ENCODE results near the gene VTI1A. TPM values are rescaled to one million over a fixed set of nuclear protein-coding genes. Genes with fewer than 3 reads are reported as not detected.
A peak's percentile ranks its signal among the peaks of the same experiment; 100 is the strongest.

The VTI1A gene
- total and polyA plus RNA-seq, 2 of the 13 experiments (the other 11 are each of a cell fraction or from before 2014, with no cell fraction given), result 11.7 to 32.7 TPM

GRCh38 chr10:112811741-112812551 is 364.9 kb downstream of the VTI1A start (continued):
- TF ChIP-seq MXD4 (CRISPR knock-in tag; IDR thresholded peaks at IDR 0.05), result 0 out of 2 replicates have a peak, but pooled peaks have one; percentile 34
- TF ChIP-seq CREB3 (CRISPR knock-in tag; IDR thresholded peaks at IDR 0.05), result no peak
- TF ChIP-seq HNF4A (CRISPR knock-in tag; IDR thresholded peaks at IDR 0.05), result peak; percentile 55
- peak; percentile 95; the same call in 1 of the 2 replicates for TF ChIP-seq LCORL (IDR thresholded peaks at IDR 0.05)
- peak; percentile 83 for TF ChIP-seq LCORL (CRISPR knock-in tag; IDR thresholded peaks at IDR 0.05)
- peak; percentile 95 for TF ChIP-seq ARID5B (CRISPR knock-in tag; IDR thresholded peaks at IDR 0.05)
- no peak for TF ChIP-seq RFXAP (CRISPR knock-in tag; IDR thresholded peaks at IDR 0.05; ENCODE audit: borderline replicate concordance)
- no peak for TF ChIP-seq ZNF784 (CRISPR knock-in tag; IDR thresholded peaks at IDR 0.05; ENCODE audit: borderline replicate concordance)
- no peak for TF ChIP-seq ZNF138 (CRISPR knock-in tag; IDR thresholded peaks at IDR 0.05; ENCODE audit: low read depth)
- no peak for TF ChIP-seq GPN1 (CRISPR knock-in tag; IDR thresholded peaks at IDR 0.05; ENCODE audit: borderline replicate concordance)
- TF ChIP-seq ZBTB25 (CRISPR knock-in tag; IDR thresholded peaks at IDR 0.05), result 0 out of 2 replicates have a peak, but pooled peaks have one; percentile 45
- TF ChIP-seq RXRB (CRISPR knock-in tag; IDR thresholded peaks at IDR 0.05; ENCODE audit: borderline replicate concordance), result peak; percentile 74
- peak; percentile 41; the same call in 1 of the 2 replicates for TF ChIP-seq RXRA (CRISPR knock-in tag; IDR thresholded peaks at IDR 0.05)
- TF ChIP-seq SALL1 (CRISPR knock-in tag; IDR thresholded peaks at IDR 0.05), result peak; percentile 66; the same call in 1 of the 2 replicates
- TF ChIP-seq ZNF550 (CRISPR knock-in tag; IDR thresholded peaks at IDR 0.05; ENCODE audit: borderline replicate concordance), result no peak
- no peak for TF ChIP-seq DR1 (CRISPR knock-in tag; IDR thresholded peaks at IDR 0.05)
- no peak for TF ChIP-seq ZNF781 (CRISPR knock-in tag; IDR thresholded peaks at IDR 0.05; ENCODE audit: borderline replicate concordance, not compliant biosample characterization)
- TF ChIP-seq THYN1 (CRISPR knock-in tag; IDR thresholded peaks at IDR 0.05; ENCODE audit: borderline replicate concordance, low read depth), result no peak
- peak; percentile 29; the same call in 1 of the 2 replicates for TF ChIP-seq SMC3 (IDR thresholded peaks at IDR 0.05; ENCODE audit: low read length)
- TF ChIP-seq PPARG (CRISPR knock-in tag; conservative IDR thresholded peaks at IDR 0.05), result peak; percentile 76
- no peak for TF ChIP-seq ZNF740 (CRISPR knock-in tag; IDR thresholded peaks at IDR 0.05)
- TF ChIP-seq KLF11 (CRISPR knock-in tag; IDR thresholded peaks at IDR 0.05), result no peak

Data from HepG2 (cell line).